SU-DHL-6 (cell line): Measurements from ENCODE around the gene GNE.

Experiments
- EZH2phosphoT487 ChIP-seq: fragments of 200-600 bp; sonication (generic), shearing (Covaris generic); conservative IDR thresholded peaks from 2 replicates; pipeline ENCODE4 v1.6.1; 2018; ENCODE audit warnings: mild to moderate bottlenecking, antibody characterized with exemption, low read length, moderate library complexity, mixed read lengths
- TF ChIP-seq, protein P1 (sequence below): fragments of 200-600 bp; sonication (generic); IDR thresholded peaks from one replicate; pipeline ENCODE4 v1.5.1; 2017; ENCODE audit warnings: antibody characterized with exemption, mild to moderate bottlenecking, low read length, moderate library complexity; ENCODE audit not compliant: insufficient read depth, poor library complexity, severe bottlenecking

DNA sequence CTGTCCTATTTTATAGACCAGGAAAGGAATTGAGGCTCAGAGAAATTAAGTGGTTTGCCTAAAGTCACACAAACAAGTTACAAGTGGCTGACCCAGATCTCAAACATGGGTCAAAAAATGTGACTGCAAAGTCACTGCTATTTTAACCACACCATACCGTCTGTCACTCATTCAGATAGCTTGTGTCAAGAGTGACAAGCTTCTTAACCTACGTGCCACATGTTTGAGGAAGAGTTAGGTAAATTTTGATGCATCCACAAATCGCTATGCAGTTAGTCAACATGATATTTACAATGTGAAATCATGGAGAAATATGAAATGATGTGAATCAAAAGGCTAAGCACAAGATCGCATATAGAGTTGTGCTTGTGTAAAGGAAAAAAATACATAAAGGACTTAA lies 22.7 kb upstream of the GNE start:
- TF ChIP-seq, protein P1, sequence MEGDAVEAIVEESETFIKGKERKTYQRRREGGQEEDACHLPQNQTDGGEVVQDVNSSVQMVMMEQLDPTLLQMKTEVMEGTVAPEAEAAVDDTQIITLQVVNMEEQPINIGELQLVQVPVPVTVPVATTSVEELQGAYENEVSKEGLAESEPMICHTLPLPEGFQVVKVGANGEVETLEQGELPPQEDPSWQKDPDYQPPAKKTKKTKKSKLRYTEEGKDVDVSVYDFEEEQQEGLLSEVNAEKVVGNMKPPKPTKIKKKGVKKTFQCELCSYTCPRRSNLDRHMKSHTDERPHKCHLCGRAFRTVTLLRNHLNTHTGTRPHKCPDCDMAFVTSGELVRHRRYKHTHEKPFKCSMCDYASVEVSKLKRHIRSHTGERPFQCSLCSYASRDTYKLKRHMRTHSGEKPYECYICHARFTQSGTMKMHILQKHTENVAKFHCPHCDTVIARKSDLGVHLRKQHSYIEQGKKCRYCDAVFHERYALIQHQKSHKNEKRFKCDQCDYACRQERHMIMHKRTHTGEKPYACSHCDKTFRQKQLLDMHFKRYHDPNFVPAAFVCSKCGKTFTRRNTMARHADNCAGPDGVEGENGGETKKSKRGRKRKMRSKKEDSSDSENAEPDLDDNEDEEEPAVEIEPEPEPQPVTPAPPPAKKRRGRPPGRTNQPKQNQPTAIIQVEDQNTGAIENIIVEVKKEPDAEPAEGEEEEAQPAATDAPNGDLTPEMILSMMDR: no peak
- no peak for TF ChIP-seq EZH2phosphoT487
